Measurements from ENCODE around the gene DGCR8.

Gene DGCR8

DNA sequence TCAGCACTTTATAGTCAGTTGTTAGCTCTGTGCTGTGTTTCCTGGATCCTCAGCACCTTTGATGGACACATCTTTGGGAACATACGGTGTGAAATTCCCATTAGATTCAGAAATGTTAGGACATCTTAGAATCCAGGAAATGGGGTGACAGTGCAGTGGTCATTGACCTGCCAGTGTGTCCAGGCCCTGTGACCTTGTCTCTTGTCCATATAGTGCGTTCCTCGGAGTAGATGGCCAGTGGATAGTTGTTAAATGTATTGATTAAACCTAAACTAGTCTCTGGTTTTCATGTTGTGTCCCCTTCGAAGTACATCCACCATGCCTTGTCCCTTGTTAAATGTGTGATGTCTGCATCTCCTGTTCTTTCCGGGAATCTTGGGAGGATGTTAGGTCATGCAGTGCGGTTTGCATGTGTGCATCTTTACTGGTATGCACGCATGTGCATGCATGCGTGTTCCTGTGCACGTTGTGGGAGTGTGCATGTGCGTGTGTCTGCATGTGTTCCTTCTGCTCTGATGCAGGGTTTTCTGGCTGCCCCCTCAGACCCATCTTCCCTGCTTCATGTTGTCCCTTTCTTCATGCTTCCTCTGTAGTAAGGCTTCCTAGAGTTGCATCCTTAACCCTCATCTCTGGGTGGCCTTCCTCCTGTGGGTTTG lies 4.0 kb downstream of the DGCR8 start:
- H4K20me1 ChIP-seq (ENCODE audit: insufficient read depth, low read length): peaks cover 78% of the 10 kb centered on the region
- peaks cover 79% of the 10 kb centered on the region for H3K36me3 ChIP-seq (ENCODE audit: insufficient read depth, low read length)
- DNase-seq (no peak), ATAC-seq (ENCODE audit: insufficient read depth, low read depth) (no peak)
- H3K27me3 ChIP-seq (ENCODE audit: insufficient read depth, low read length, poor library complexity): no peaks in the 10 kb centered on the region
- peak overlapping the region in 1 of 2 experiments; percentile 36; a peak in 2 of 4 replicates for H3K4me3 ChIP-seq (ENCODE audit: low read depth in 1 of 2, low read length in 2 of 2)
- H3K9me3 ChIP-seq (ENCODE audit: insufficient read depth, low read length, severe bottlenecking): no peaks in the 10 kb centered on the region
- H3K27ac ChIP-seq (ENCODE audit: low read length): no peak overlapping the region
- TF ChIP-seq EZH2 (IDR thresholded peaks at IDR 0.05; ENCODE audit: borderline replicate concordance, low read depth, low read length, severe bottlenecking): no peak
- TF ChIP-seq CTCF (IDR thresholded peaks at IDR 0.05; ENCODE audit: borderline replicate concordance, extremely low read depth, low read length, poor library complexity, severe bottlenecking): no peak
- H3K79me2 ChIP-seq (ENCODE audit: insufficient read depth, low read length): peaks cover 96% of the 10 kb centered on the region
- no peak overlapping the region for H2AFZ ChIP-seq (ENCODE audit: low read depth, low read length)
- H3K4me1 ChIP-seq (ENCODE audit: insufficient read depth, low read length): peaks cover 52% of the 10 kb centered on the region
- peak overlapping the region; percentile 97 for H3K4me2 ChIP-seq (ENCODE audit: insufficient read depth, low read length)
- H3K9ac ChIP-seq (ENCODE audit: low read depth, low read length): peak overlapping the region; percentile 35

DNA sequence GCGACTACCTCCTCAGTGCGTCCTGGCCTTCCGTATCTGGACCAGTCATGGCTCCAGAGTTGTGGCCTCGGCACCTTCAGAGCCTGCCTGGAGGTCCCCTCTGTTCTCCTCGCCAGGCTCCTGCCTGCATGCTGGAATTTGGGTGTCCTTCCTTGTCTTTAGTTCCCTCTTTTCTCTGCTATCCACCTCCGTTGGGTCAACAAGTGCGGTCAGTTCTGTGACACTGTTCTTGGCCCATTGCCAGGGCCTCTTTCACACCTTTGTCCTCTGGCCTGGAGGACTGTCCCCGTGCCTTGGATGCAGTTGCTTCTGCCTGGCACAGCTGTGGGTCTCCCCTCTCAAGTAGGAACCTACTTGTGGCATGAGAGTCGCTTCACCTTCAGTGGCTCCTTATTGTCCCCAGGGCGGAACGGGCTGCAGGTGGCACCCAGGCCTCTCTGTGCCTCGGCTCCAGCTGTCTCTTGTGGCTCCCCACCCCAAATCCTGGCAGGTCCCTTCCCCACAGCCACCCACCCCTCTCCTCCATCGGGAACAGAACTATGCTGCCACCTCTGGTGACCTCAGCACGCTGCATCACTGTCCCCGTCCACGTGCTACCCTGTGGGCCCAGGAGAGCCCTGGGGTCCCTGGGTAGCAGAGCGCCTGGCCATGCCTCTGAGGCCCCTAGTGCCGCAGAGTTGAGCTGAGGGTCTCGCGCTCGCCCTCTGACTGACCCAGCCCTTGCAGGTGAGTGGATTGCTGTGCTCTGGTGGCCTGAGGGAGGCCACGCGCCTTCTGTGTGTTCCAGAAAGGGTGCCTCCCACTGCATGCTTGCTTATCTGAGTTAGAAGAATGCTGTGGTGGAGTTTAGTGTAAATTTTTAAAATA lies 4.7 kb downstream of the DGCR8 start:
- Histone ChIP-seq H2AFZ (ENCODE audit: low read depth, low read length) (no peak overlapping the region), H3K9me3 (ENCODE audit: insufficient read depth, low read length, severe bottlenecking) (no peaks in the 10 kb centered on the region), H3K4me3 (ENCODE audit: low read depth in 1 of 2, low read length in 2 of 2) (no peak overlapping the region; a peak in 1 of 4 replicates), H3K4me1 (ENCODE audit: insufficient read depth, low read length) (peaks cover 45% of the 10 kb centered on the region), H3K9ac (ENCODE audit: low read depth, low read length) (no peak overlapping the region), H3K36me3 (ENCODE audit: insufficient read depth, low read length) (peaks cover 87% of the 10 kb centered on the region), H3K79me2 (ENCODE audit: insufficient read depth, low read length) (peaks cover 99% of the 10 kb centered on the region), H3K27ac (ENCODE audit: low read length) (no peak overlapping the region), H4K20me1 (ENCODE audit: insufficient read depth, low read length) (peaks cover 86% of the 10 kb centered on the region), H3K4me2 (ENCODE audit: insufficient read depth, low read length) (peak overlapping the region; percentile 97; the same call in 1 of the 2 replicates), H3K27me3 (ENCODE audit: insufficient read depth, low read length, poor library complexity) (no peaks in the 10 kb centered on the region)
- TF ChIP-seq EZH2 (IDR thresholded peaks at IDR 0.05; ENCODE audit: borderline replicate concordance, low read depth, low read length, severe bottlenecking): no peak
- peak; percentile 59 for TF ChIP-seq CTCF (IDR thresholded peaks at IDR 0.05; ENCODE audit: borderline replicate concordance, extremely low read depth, low read length, poor library complexity, severe bottlenecking)
- peak; percentile 45; the same call in 2 of the 3 replicates for ATAC-seq (ENCODE audit: insufficient read depth, low read depth)
- peak; percentile 45 for DNase-seq

DNA sequence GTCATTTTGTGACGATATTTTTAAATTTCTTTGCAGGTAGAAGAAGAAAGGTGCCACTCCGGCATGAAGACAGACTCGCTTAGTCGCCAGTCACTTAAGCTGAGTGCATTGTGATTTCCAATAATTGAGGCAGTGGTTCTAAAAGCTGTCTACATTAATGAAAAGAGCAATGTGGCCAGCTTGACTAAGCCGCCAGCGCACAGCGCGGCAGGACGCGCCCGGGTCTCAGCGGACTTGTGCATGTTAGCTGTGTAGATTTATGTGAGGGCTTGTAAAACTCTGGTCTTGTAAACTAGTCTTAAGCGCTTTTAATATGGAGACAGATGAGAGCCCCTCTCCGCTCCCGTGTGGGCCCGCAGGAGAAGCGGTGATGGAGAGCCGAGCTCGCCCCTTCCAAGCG lies 5.6 kb downstream of the DGCR8 start:
- Histone ChIP-seq H4K20me1 (ENCODE audit: insufficient read depth, low read length) (peaks cover 93% of the 10 kb centered on the region), H3K9ac (ENCODE audit: low read depth, low read length) (no peak overlapping the region), H3K36me3 (ENCODE audit: insufficient read depth, low read length) (peaks cover 95% of the 10 kb centered on the region), H3K27ac (ENCODE audit: low read length) (no peak overlapping the region), H3K79me2 (ENCODE audit: insufficient read depth, low read length) (peaks cover 99% of the 10 kb centered on the region), H3K4me3 (ENCODE audit: low read depth in 1 of 2, low read length in 2 of 2) (no peak overlapping the region), H3K4me2 (ENCODE audit: insufficient read depth, low read length) (no peak overlapping the region), H3K9me3 (ENCODE audit: insufficient read depth, low read length, severe bottlenecking) (no peaks in the 10 kb centered on the region), H2AFZ (ENCODE audit: low read depth, low read length) (no peak overlapping the region), H3K27me3 (ENCODE audit: insufficient read depth, low read length, poor library complexity) (no peaks in the 10 kb centered on the region), H3K4me1 (ENCODE audit: insufficient read depth, low read length) (peaks cover 45% of the 10 kb centered on the region)
- no peak for TF ChIP-seq EZH2 (IDR thresholded peaks at IDR 0.05; ENCODE audit: borderline replicate concordance, low read depth, low read length, severe bottlenecking)
- ATAC-seq (ENCODE audit: insufficient read depth, low read depth) (no peak), DNase-seq (no peak)

GRCh38 chr22:20086101-20086599 lies 6.1 kb downstream of the DGCR8 start:
- H3K27ac ChIP-seq (ENCODE audit: low read length): no peak overlapping the region
- ATAC-seq (ENCODE audit: insufficient read depth, low read depth) (no peak), DNase-seq (no peak)
- peaks cover 40% of the 10 kb centered on the region for H3K4me1 ChIP-seq (ENCODE audit: insufficient read depth, low read length)
- H3K9me3 ChIP-seq (ENCODE audit: insufficient read depth, low read length, severe bottlenecking): no peaks in the 10 kb centered on the region
- no peak overlapping the region for H3K4me3 ChIP-seq (ENCODE audit: low read depth in 1 of 2, low read length in 2 of 2)
- H3K9ac ChIP-seq (ENCODE audit: low read depth, low read length): no peak overlapping the region
- H3K79me2 ChIP-seq (ENCODE audit: insufficient read depth, low read length): peaks cover 98% of the 10 kb centered on the region
- H4K20me1 ChIP-seq (ENCODE audit: insufficient read depth, low read length): peaks cover 92% of the 10 kb centered on the region
- no peaks in the 10 kb centered on the region for H3K27me3 ChIP-seq (ENCODE audit: insufficient read depth, low read length, poor library complexity)
- H3K4me2 ChIP-seq (ENCODE audit: insufficient read depth, low read length): no peak overlapping the region
- no peak for TF ChIP-seq CTCF (IDR thresholded peaks at IDR 0.05; ENCODE audit: borderline replicate concordance, extremely low read depth, low read length, poor library complexity, severe bottlenecking)
- TF ChIP-seq EZH2 (IDR thresholded peaks at IDR 0.05; ENCODE audit: borderline replicate concordance, low read depth, low read length, severe bottlenecking): no peak
- no peak overlapping the region for H2AFZ ChIP-seq (ENCODE audit: low read depth, low read length)
- peaks cover 95% of the 10 kb centered on the region for H3K36me3 ChIP-seq (ENCODE audit: insufficient read depth, low read length)
